Measurements from ENCODE around the gene RCAN2. TPM values are rescaled to one million over a fixed set of nuclear protein-coding genes. Genes with fewer than 3 reads are reported as not detected.

Gene RCAN2
- total RNA-seq, 1 experiment from 2014 or later, result 4.7 TPM

GRCh38 chr6:46210294-46210693 is 281.0 kb downstream of the RCAN2 start:
- no peaks in the 10 kb centered on the region for H3K4me1 ChIP-seq (ENCODE audit: low read length)
- no peaks in the 10 kb centered on the region for H3K79me2 ChIP-seq (ENCODE audit: low read length)
- H3K4me2 ChIP-seq (ENCODE audit: low read depth, low read length, poor library complexity, severe bottlenecking), result no peak overlapping the region
- no peak for DNase-seq
- no peak overlapping the region for H3K4me3 ChIP-seq (ENCODE audit: low read length)
- H3K9me2 ChIP-seq (replicated peaks; ENCODE audit: insufficient read depth, low read length), result no peaks in the 10 kb centered on the region
- H4K20me1 ChIP-seq (ENCODE audit: insufficient read depth, low read depth, low read length), result no peaks in the 10 kb centered on the region
- H3K27ac ChIP-seq (ENCODE audit: low read length), result no peak overlapping the region
- no peaks in the 10 kb centered on the region for H3K36me3 ChIP-seq (ENCODE audit: insufficient read depth, low read length)
- no peak overlapping the region for H3K9ac ChIP-seq (ENCODE audit: low read length)
- no peaks in the 10 kb centered on the region for H3K9me3 ChIP-seq (ENCODE audit: low read length)
- H2AFZ ChIP-seq (ENCODE audit: low read length), result no peak overlapping the region
- no peaks in the 10 kb centered on the region for H3K27me3 ChIP-seq (ENCODE audit: low read length)

GRCh38 chr6:46208303-46208702 is 282.9 kb downstream of the RCAN2 start:
- Histone ChIP-seq H3K27ac (ENCODE audit: low read length) (no peak overlapping the region), H3K4me2 (ENCODE audit: low read depth, low read length, poor library complexity, severe bottlenecking) (no peak overlapping the region), H2AFZ (ENCODE audit: low read length) (no peak overlapping the region), H3K4me3 (ENCODE audit: low read length) (no peak overlapping the region), H3K9me2 (replicated peaks; ENCODE audit: insufficient read depth, low read length) (no peaks in the 10 kb centered on the region), H4K20me1 (ENCODE audit: insufficient read depth, low read depth, low read length) (no peaks in the 10 kb centered on the region), H3K4me1 (ENCODE audit: low read length) (no peaks in the 10 kb centered on the region), H3K9ac (ENCODE audit: low read length) (no peak overlapping the region), H3K9me3 (ENCODE audit: low read length) (no peaks in the 10 kb centered on the region), H3K27me3 (ENCODE audit: low read length) (no peaks in the 10 kb centered on the region), H3K79me2 (ENCODE audit: low read length) (no peaks in the 10 kb centered on the region), H3K36me3 (ENCODE audit: insufficient read depth, low read length) (no peaks in the 10 kb centered on the region)
- DNase-seq, result no peak

GRCh38 chr6:46207174-46207573 is 284.1 kb downstream of the RCAN2 start:
- Histone ChIP-seq H3K9ac (ENCODE audit: low read length) (no peak overlapping the region), H3K79me2 (ENCODE audit: low read length) (no peaks in the 10 kb centered on the region), H3K9me2 (replicated peaks; ENCODE audit: insufficient read depth, low read length) (no peaks in the 10 kb centered on the region), H4K20me1 (ENCODE audit: insufficient read depth, low read depth, low read length) (no peaks in the 10 kb centered on the region), H3K4me1 (ENCODE audit: low read length) (no peaks in the 10 kb centered on the region), H3K4me2 (ENCODE audit: low read depth, low read length, poor library complexity, severe bottlenecking) (no peak overlapping the region), H2AFZ (ENCODE audit: low read length) (no peak overlapping the region), H3K36me3 (ENCODE audit: insufficient read depth, low read length) (no peaks in the 10 kb centered on the region), H3K27me3 (ENCODE audit: low read length) (no peaks in the 10 kb centered on the region), H3K4me3 (ENCODE audit: low read length) (no peak overlapping the region), H3K9me3 (ENCODE audit: low read length) (no peaks in the 10 kb centered on the region), H3K27ac (ENCODE audit: low read length) (no peak overlapping the region)
- DNase-seq, result no peak

- H3K27me3 ChIP-seq (ENCODE audit: low read length), result no peaks in the 10 kb centered on the region
Observed at GRCh38 chr6:46204880-46205650, 286.2 kb downstream of the RCAN2 start.

GRCh38 chr6:46203391-46204177 is 287.7 kb downstream of the RCAN2 start:
- Histone ChIP-seq H2AFZ (ENCODE audit: low read length) (no peak overlapping the region), H4K20me1 (ENCODE audit: insufficient read depth, low read depth, low read length) (no peaks in the 10 kb centered on the region), H3K27ac (ENCODE audit: low read length) (no peak overlapping the region), H3K9me3 (ENCODE audit: low read length) (no peaks in the 10 kb centered on the region), H3K4me1 (ENCODE audit: low read length) (no peaks in the 10 kb centered on the region), H3K4me2 (ENCODE audit: low read depth, low read length, poor library complexity, severe bottlenecking) (no peak overlapping the region), H3K4me3 (ENCODE audit: low read length) (no peak overlapping the region), H3K79me2 (ENCODE audit: low read length) (no peaks in the 10 kb centered on the region), H3K9me2 (replicated peaks; ENCODE audit: insufficient read depth, low read length) (no peaks in the 10 kb centered on the region), H3K36me3 (ENCODE audit: insufficient read depth, low read length) (no peaks in the 10 kb centered on the region), H3K27me3 (ENCODE audit: low read length) (no peaks in the 10 kb centered on the region), H3K9ac (ENCODE audit: low read length) (no peak overlapping the region)
- DNase-seq, result no peak

More at GRCh38 chr6:46204880-46205650, 286.2 kb downstream of the RCAN2 start:
- no peak overlapping the region for H3K27ac ChIP-seq (ENCODE audit: low read length)
- no peaks in the 10 kb centered on the region for H4K20me1 ChIP-seq (ENCODE audit: insufficient read depth, low read depth, low read length)
- no peak overlapping the region for H3K4me3 ChIP-seq (ENCODE audit: low read length)
- no peaks in the 10 kb centered on the region for H3K9me2 ChIP-seq (replicated peaks; ENCODE audit: insufficient read depth, low read length)
- H3K4me1 ChIP-seq (ENCODE audit: low read length), result no peaks in the 10 kb centered on the region
- no peak overlapping the region for H3K9ac ChIP-seq (ENCODE audit: low read length)
- no peaks in the 10 kb centered on the region for H3K36me3 ChIP-seq (ENCODE audit: insufficient read depth, low read length)
- H3K4me2 ChIP-seq (ENCODE audit: low read depth, low read length, poor library complexity, severe bottlenecking), result no peak overlapping the region
- no peak for DNase-seq
- H3K9me3 ChIP-seq (ENCODE audit: low read length), result no peaks in the 10 kb centered on the region
- H2AFZ ChIP-seq (ENCODE audit: low read length), result no peak overlapping the region
- no peaks in the 10 kb centered on the region for H3K79me2 ChIP-seq (ENCODE audit: low read length)

- H3K9me3 ChIP-seq (ENCODE audit: low read length), result no peaks in the 10 kb centered on the region
- no peaks in the 10 kb centered on the region for H3K27me3 ChIP-seq (ENCODE audit: low read length)
- H3K9ac ChIP-seq (ENCODE audit: low read length), result no peak overlapping the region
- H2AFZ ChIP-seq (ENCODE audit: low read length), result no peak overlapping the region
- DNase-seq, result no peak
- no peaks in the 10 kb centered on the region for H3K36me3 ChIP-seq (ENCODE audit: insufficient read depth, low read length)
- no peak overlapping the region for H3K27ac ChIP-seq (ENCODE audit: low read length)
- no peaks in the 10 kb centered on the region for H3K79me2 ChIP-seq (ENCODE audit: low read length)
- no peaks in the 10 kb centered on the region for H4K20me1 ChIP-seq (ENCODE audit: insufficient read depth, low read depth, low read length)
- H3K9me2 ChIP-seq (replicated peaks; ENCODE audit: insufficient read depth, low read length), result no peaks in the 10 kb centered on the region
- no peak overlapping the region for H3K4me2 ChIP-seq (ENCODE audit: low read depth, low read length, poor library complexity, severe bottlenecking)
- H3K4me1 ChIP-seq (ENCODE audit: low read length), result no peaks in the 10 kb centered on the region
- H3K4me3 ChIP-seq (ENCODE audit: low read length), result no peak overlapping the region
Observed at GRCh38 chr6:46201702-46202101, 289.5 kb downstream of the RCAN2 start.

- H3K9ac ChIP-seq (ENCODE audit: low read length), result no peak overlapping the region
- H3K4me3 ChIP-seq (ENCODE audit: low read length), result no peak overlapping the region
- H3K27ac ChIP-seq (ENCODE audit: low read length), result no peak overlapping the region
- H3K36me3 ChIP-seq (ENCODE audit: insufficient read depth, low read length), result no peaks in the 10 kb centered on the region
- H2AFZ ChIP-seq (ENCODE audit: low read length), result no peak overlapping the region
- no peaks in the 10 kb centered on the region for H3K9me3 ChIP-seq (ENCODE audit: low read length)
- no peaks in the 10 kb centered on the region for H4K20me1 ChIP-seq (ENCODE audit: insufficient read depth, low read depth, low read length)
- no peak for DNase-seq
- H3K4me2 ChIP-seq (ENCODE audit: low read depth, low read length, poor library complexity, severe bottlenecking), result no peak overlapping the region
- H3K4me1 ChIP-seq (ENCODE audit: low read length), result no peaks in the 10 kb centered on the region
- no peaks in the 10 kb centered on the region for H3K9me2 ChIP-seq (replicated peaks; ENCODE audit: insufficient read depth, low read length)
- H3K79me2 ChIP-seq (ENCODE audit: low read length), result no peaks in the 10 kb centered on the region
- H3K27me3 ChIP-seq (ENCODE audit: low read length), result no peaks in the 10 kb centered on the region
Observed at GRCh38 chr6:46199387-46199786, 291.9 kb downstream of the RCAN2 start.

GRCh38 chr6:46191961-46192360 is 299.3 kb downstream of the RCAN2 start:
- Histone ChIP-seq H3K36me3 (ENCODE audit: insufficient read depth, low read length) (no peaks in the 10 kb centered on the region), H3K4me1 (ENCODE audit: low read length) (no peaks in the 10 kb centered on the region), H3K9me3 (ENCODE audit: low read length) (no peaks in the 10 kb centered on the region), H3K27me3 (ENCODE audit: low read length) (no peaks in the 10 kb centered on the region), H3K4me3 (ENCODE audit: low read length) (no peak overlapping the region), H3K9ac (ENCODE audit: low read length) (no peak overlapping the region), H4K20me1 (ENCODE audit: insufficient read depth, low read depth, low read length) (no peaks in the 10 kb centered on the region), H3K27ac (ENCODE audit: low read length) (no peak overlapping the region), H2AFZ (ENCODE audit: low read length) (no peak overlapping the region), H3K9me2 (replicated peaks; ENCODE audit: insufficient read depth, low read length) (no peaks in the 10 kb centered on the region), H3K79me2 (ENCODE audit: low read length) (no peaks in the 10 kb centered on the region), H3K4me2 (ENCODE audit: low read depth, low read length, poor library complexity, severe bottlenecking) (no peak overlapping the region)
- no peak for DNase-seq
